GM18505 (cell line): ENCODE results near the gene EEF1G.
"Not testable (repeated sequence)": the region's sequence is repeated elsewhere in the genome, so short reads cannot be mapped to it uniquely, and the experiment has no call there.

Experiments
- ATAC-seq: cut with Tn5 transposase; IDR thresholded peaks from one replicate; pipeline ENCODE4 v1.9.1; 2021; ENCODE audit not compliant: unreplicated experiment
- POLR2A ChIP-seq: IDR thresholded peaks from 4 replicates; pipeline ENCODE4 v1.6.1; 2011; ENCODE audit warnings: borderline replicate concordance; ENCODE audit not compliant: insufficient read depth, insufficient read length; ENCODE audit errors: extremely low read depth

Gene EEF1G

GRCh38 chr11:62600367-62601121, 26.9 kb upstream of the EEF1G start:
- no peak for TF ChIP-seq POLR2A
- ATAC-seq, result no peak

GRCh38 chr11:62599901-62600300, 26.2 kb upstream of the EEF1G start:
- no peak for ATAC-seq
- TF ChIP-seq POLR2A, result no peak

GRCh38 chr11:62599069-62599696, 25.5 kb upstream of the EEF1G start:
- peak; percentile 42 for ATAC-seq
- TF ChIP-seq POLR2A, result no peak

GRCh38 chr11:62595124-62595523, 21.4 kb upstream of the EEF1G start:
- ATAC-seq, result no peak
- no peak for TF ChIP-seq POLR2A

GRCh38 chr11:62593434-62594044, 19.8 kb upstream of the EEF1G start:
- no peak for ATAC-seq
- TF ChIP-seq POLR2A, result no peak

GRCh38 chr11:62592989-62593421, 19.3 kb upstream of the EEF1G start:
- TF ChIP-seq POLR2A, result no peak
- ATAC-seq, result no peak

GRCh38 chr11:62592146-62592815, 18.6 kb upstream of the EEF1G start:
- ATAC-seq, result no peak

GRCh38 chr11:62591448-62592145, 17.9 kb upstream of the EEF1G start, which contains the start of gene TUT1:
TUT1 (minus strand) TSS chr11:62591523; CDS start chr11:62591485, 38 bp downstream.
- ATAC-seq, result peak; percentile 84
- peak; percentile 98 for TF ChIP-seq POLR2A

More at GRCh38 chr11:62592146-62592815, 18.6 kb upstream of the EEF1G start:
- no peak for TF ChIP-seq POLR2A

- ATAC-seq, result no peak
- TF ChIP-seq POLR2A, result no peak
These were observed 15.4 kb upstream of the EEF1G start for GRCh38 chr11:62588966-62589637.

- not testable (repeated sequence) for ATAC-seq
These were observed 11.7 kb upstream of the EEF1G start for GRCh38 chr11:62585356-62585755.

- not testable (repeated sequence) for ATAC-seq
These were observed 8.0 kb upstream of the EEF1G start for GRCh38 chr11:62581735-62582134.

- no peak for TF ChIP-seq POLR2A
- ATAC-seq, result no peak
These were observed 7.4 kb upstream of the EEF1G start for GRCh38 chr11:62580959-62581715.
